Stomach (tissue), 9 donors: ENCODE data around the gene CPZ. TPM values are rescaled to one million over a fixed set of nuclear protein-coding genes. Genes with fewer than 3 reads are reported as not detected.

Experiments
- DNase-seq, 2 donors: peaks; one replicate each; pipeline versions ENCODE4 v3.0.0 to v3.0.0-alpha.2; 2013 to 2019
- H3K27ac ChIP-seq, 5 donors: fragments of 200-600 bp in 4 of 5; sonication (generic) in 4 of 5; one replicate each; pipeline ENCODE4 v1.5.1; 2013 to 2019; ENCODE audit warnings: mild to moderate bottlenecking in 1 of 5, moderate library complexity in 1 of 5
- H3K27me3 ChIP-seq, 3 donors: fragments of 200-600 bp; sonication (generic); one replicate each; pipeline ENCODE4 v1.5.1; 2017 to 2019; ENCODE audit warnings: mixed run types in 1 of 3
- H3K36me3 ChIP-seq, 4 donors: fragments of 200-600 bp; sonication (generic); 1 replicate in 3 of 4; 2 replicates in 1 of 4; pipeline ENCODE4 v1.5.1; 2016 to 2019
- H3K4me1 ChIP-seq, 4 donors: fragments of 200-600 bp; sonication (generic); one replicate each; pipeline ENCODE4 v1.5.1; 2016 to 2019
- H3K4me3 ChIP-seq, 4 donors: fragments of 200-600 bp; sonication (generic) in 3 of 4; one replicate each; pipeline ENCODE4 v1.5.1; 2016 to 2019; ENCODE audit warnings: mild to moderate bottlenecking in 1 of 4
- H3K9me3 ChIP-seq, 4 donors: fragments of 200-600 bp; sonication (generic); one replicate each; pipeline ENCODE4 v1.5.1; 2016 to 2019
- CTCF ChIP-seq, 7 experiments: fragments of 450-650 bp in 4 of 7; fragments of 200-600 bp in 3 of 7; sonication (generic) in 3 of 7; IDR thresholded peaks; one replicate each; pipeline ENCODE4 v1.5.1; 2016 to 2019; ENCODE audit warnings: antibody characterized with exemption in 7 of 7, control low read depth in 2 of 7, mild to moderate bottlenecking in 1 of 7
- EP300 ChIP-seq: sonication (generic); formaldehyde crosslinking; IDR thresholded peaks from one replicate; pipeline ENCODE4 v1.6.1; 2017; ENCODE audit warnings: antibody characterized with exemption
- POLR2A ChIP-seq, 4 donors: fragments of 450-650 bp; IDR thresholded peaks; one replicate each; pipeline ENCODE4 v1.6.1; 2016; ENCODE audit warnings: antibody characterized with exemption in 4 of 4, control low read depth in 2 of 4, mild to moderate bottlenecking in 1 of 4, moderate library complexity in 1 of 4
- POLR2AphosphoS5 ChIP-seq, 3 donors: sonication (generic); formaldehyde crosslinking; IDR thresholded peaks; one replicate each; pipeline ENCODE4 v1.6.1; 2016; ENCODE audit warnings: antibody characterized with exemption in 3 of 3
- WGBS, 5 donors: extraction: QIAGEN DNeasy Blood & Tissue Kit in 3 of 5; methylation state at CpG; one replicate each; pipeline versions ENCODE4 v1.1.5 to v1.1.7; 2013 to 2018; 5-methylcytosine and 5-hydroxymethylcytosine counted together
- intact Hi-C: fragments of 100-400 bp; cut with DNase I; formaldehyde crosslinking; loops from one replicate; pipeline ENCODE4 v1.15.1; 2023; ENCODE audit warnings: low total_unique reads
- polyA plus RNA-seq, 3 donors: library from polyadenylated mRNA; stranded (reverse); fragments of 200-250 nt; gene quantifications; one replicate each; pipeline ENCODE4 v1.2.3, GENCODE V29; 2013
- total RNA-seq, 5 donors: library from RNA; depleted of rRNA; stranded (reverse); fragments of >200 nt; gene quantifications; one replicate each; pipeline versions ENCODE4 v1.1.0 to v1.2.3, GENCODE V29; 2014 to 2016
- donor health status: healthy with polysubstance abuse.
- donor health status: Bipolar disorder and iron deficiency.
- donor health status: healthy.

CPZ gene
- total and polyA plus RNA-seq, 8 donors = 0.25 to 13.2 (median 3.3) TPM; not detected in 2

- no peak for DNase-seq
Observed at GRCh38 chr4:8557151-8558076, 35.2 kb upstream of the CPZ start.

GRCh38 chr4:8558080-8558960, 34.2 kb upstream of the CPZ start:
- H3K36me3 ChIP-seq = no peaks in the 10 kb centered on the region
- H3K27me3 ChIP-seq = peaks cover 0 to 25% (median 0%) of the 10 kb centered on the region in 3 donors
- no peak overlapping the region for H3K27ac ChIP-seq
- intact Hi-C loops = no loop called here
- DNase-seq = no peak
- no peaks in the 10 kb centered on the region for H3K9me3 ChIP-seq
- WGBS, 5 donors = 79 to 89% (median 85%) methylated on average over 5 to 21 of the region's 21 CpGs
- TF ChIP-seq POLR2AphosphoS5 (IDR thresholded peaks at IDR 0.05) (no peak), POLR2A (IDR thresholded peaks at IDR 0.05) (no peak), CTCF (IDR thresholded peaks at IDR 0.05) (no peak), EP300 (no peak)
- H3K4me1 ChIP-seq = no peaks in the 10 kb centered on the region
- no peak overlapping the region for H3K4me3 ChIP-seq

More at GRCh38 chr4:8557151-8558076, 35.2 kb upstream of the CPZ start:
- intact Hi-C loops = no loop called here
- WGBS, 5 donors = 72 to 81% (median 78%) methylated on average over 20 to 21 of the region's 21 CpGs
- H3K27me3 ChIP-seq = peaks cover 0 to 25% (median 0%) of the 10 kb centered on the region in 3 donors
- TF ChIP-seq CTCF (IDR thresholded peaks at IDR 0.05) = no peak
- TF ChIP-seq EP300 = no peak
- no peak for TF ChIP-seq POLR2AphosphoS5 (IDR thresholded peaks at IDR 0.05)
- no peak for TF ChIP-seq POLR2A (IDR thresholded peaks at IDR 0.05)
- no peak overlapping the region for H3K4me3 ChIP-seq
- H3K27ac ChIP-seq = no peak overlapping the region
- no peaks in the 10 kb centered on the region for H3K4me1 ChIP-seq
- H3K36me3 ChIP-seq = no peaks in the 10 kb centered on the region
- H3K9me3 ChIP-seq = no peaks in the 10 kb centered on the region

GRCh38 chr4:8559011-8559410, 33.6 kb upstream of the CPZ start:
- no peak overlapping the region for H3K27ac ChIP-seq
- H3K36me3 ChIP-seq = no peaks in the 10 kb centered on the region
- no peak overlapping the region for H3K4me3 ChIP-seq
- WGBS, 5 donors = 87 to 94% (median 92%) methylated on average over 9 to 11 of the region's 11 CpGs
- H3K9me3 ChIP-seq = no peaks in the 10 kb centered on the region
- no peak for DNase-seq
- H3K4me1 ChIP-seq = no peaks in the 10 kb centered on the region
- H3K27me3 ChIP-seq = peaks cover 0 to 25% (median 0%) of the 10 kb centered on the region in 3 donors
- no peak for TF ChIP-seq POLR2AphosphoS5 (IDR thresholded peaks at IDR 0.05)
- no peak for TF ChIP-seq EP300
- TF ChIP-seq POLR2A (IDR thresholded peaks at IDR 0.05) = no peak
- no peak for TF ChIP-seq CTCF (IDR thresholded peaks at IDR 0.05)
- intact Hi-C loops = no loop called here

- intact Hi-C loops = no loop called here
- H3K4me1 ChIP-seq = no peaks in the 10 kb centered on the region
- no peaks in the 10 kb centered on the region for H3K9me3 ChIP-seq
- H3K36me3 ChIP-seq = no peaks in the 10 kb centered on the region
- no peak for TF ChIP-seq POLR2A (IDR thresholded peaks at IDR 0.05)
- TF ChIP-seq EP300 = no peak
- H3K27ac ChIP-seq = no peak overlapping the region
- WGBS, 5 donors = 68 to 82% (median 78%) methylated on average over 10 to 12 of the region's 12 CpGs
- peaks cover 0 to 25% (median 0%) of the 10 kb centered on the region in 3 donors for H3K27me3 ChIP-seq
- DNase-seq = no peak
- H3K4me3 ChIP-seq = no peak overlapping the region
Observed at GRCh38 chr4:8559524-8560264, 32.9 kb upstream of the CPZ start.
